ENCODE results near the gene FMO1. TPM values are rescaled to one million over a fixed set of nuclear protein-coding genes. Genes with fewer than 3 reads are reported as not detected.

FMO1 gene
- total and polyA plus RNA-seq, 8 donors: 1.9 to 7.5 (median 2.9) TPM

- ATAC-seq: peak; percentile 100
- DNase-seq: peak in 3 of 4 donors; percentile 91 to 100 (median 99)
- intact Hi-C loops (cut with DNase I): no loop called here
- Histone ChIP-seq H3K36me3 (no peaks in the 10 kb centered on the region), H3K4me3 (peak within 1 kb of the TSS; percentile 16 to 37), H3K27me3 (no peaks in the 10 kb centered on the region), H3K9me3 (no peaks in the 10 kb centered on the region), H3K4me1 (peaks cover 0 to 11% of the 10 kb centered on the region in 2 donors), H3K27ac (peak within 1 kb of the TSS; percentile 57 to 60)
- peak; percentile 72 to 88 for TF ChIP-seq CTCF (IDR thresholded peaks at IDR 0.05)
These were observed 65.6 kb downstream of the FMO1 start, which contains the start of gene FMO4 for GRCh38 chr1:171313835-171314320. TSS of gene FMO4 (plus strand) at chr1:171314183. CDS start at chr1:171319826, 5,643 bp downstream.

GRCh38 chr1:171329251-171329650 lies 81.0 kb downstream of the FMO1 start:
- Histone ChIP-seq H3K4me3 (no peak overlapping the region), H3K36me3 (no peaks in the 10 kb centered on the region), H3K9me3 (no peaks in the 10 kb centered on the region), H3K4me1 (no peaks in the 10 kb centered on the region), H3K27ac (no peak overlapping the region), H3K27me3 (no peaks in the 10 kb centered on the region)
- no peak for ATAC-seq
- no peak for TF ChIP-seq CTCF (IDR thresholded peaks at IDR 0.05)
- DNase-seq: no peak
- intact Hi-C loops (cut with DNase I): no loop called here

GRCh38 chr1:171334024-171334640 lies 85.8 kb downstream of the FMO1 start:
- H3K27ac ChIP-seq: no peak overlapping the region
- no peak for TF ChIP-seq CTCF (IDR thresholded peaks at IDR 0.05)
- no peak for DNase-seq
- no peaks in the 10 kb centered on the region for H3K27me3 ChIP-seq
- intact Hi-C loops (cut with DNase I): no loop called here
- ATAC-seq: no peak
- no peak overlapping the region for H3K4me3 ChIP-seq
- no peaks in the 10 kb centered on the region for H3K9me3 ChIP-seq
- H3K4me1 ChIP-seq: no peaks in the 10 kb centered on the region
- H3K36me3 ChIP-seq: no peaks in the 10 kb centered on the region

Other genes starting within 250 kb of the FMO1 start
- gene FMO3, start 157.6 kb upstream of the FMO1 start, total RNA-seq: 1 to 10 TPM; 2.4 to 5.4 TPM
- gene FMO3, start 157.6 kb upstream of the FMO1 start, polyA plus RNA-seq (ENCODE audit: insufficient read length in 6 of 6): 1 to 10 TPM in 5 of 6 donors, under 1 TPM in 1; 0.97 to 2.0 (median 1.6) TPM
- gene FMO2, start 63.2 kb upstream of the FMO1 start, total RNA-seq: 10 to 100 TPM; 33.9 to 63.4 TPM
- 10 to 100 TPM; 13.7 to 31.0 (median 21.4) TPM for gene FMO2, start 63.2 kb upstream of the FMO1 start, polyA plus RNA-seq (ENCODE audit: insufficient read length in 6 of 6)
- 1 to 10 TPM; 4.0 to 4.8 TPM for gene FMO4, start 65.7 kb downstream of the FMO1 start, total RNA-seq
- 10 to 100 TPM; 13.4 to 19.7 (median 17.8) TPM for gene FMO4, start 65.7 kb downstream of the FMO1 start, polyA plus RNA-seq (ENCODE audit: insufficient read length in 6 of 6)
- 100 to 1,000 TPM; 120 to 155 TPM for gene PRRC2C, start 237.0 kb downstream of the FMO1 start, total RNA-seq
- gene PRRC2C, start 237.0 kb downstream of the FMO1 start, polyA plus RNA-seq (ENCODE audit: insufficient read length in 6 of 6): 100 to 1,000 TPM; 116 to 130 (median 123) TPM

Measured in left lung (tissue), 10 donors.